Adipocyte (in vitro differentiated cells): ENCODE results near the gene CRHR2.

Experiments used
- DNase-seq: peaks from one replicate; pipeline ENCODE4 v3.0.0-alpha.2; 2015; ENCODE audit warnings: low read depth
- H3K27me3 ChIP-seq: replicated peaks from 2 replicates; pipeline ENCODE4 v1.7.0; 2013; ENCODE audit warnings: mild to moderate bottlenecking, low read length, moderate library complexity; ENCODE audit not compliant: control insufficient read depth, insufficient read depth
- H3K36me3 ChIP-seq: 2 replicates; pipeline ENCODE4 v1.7.0; 2013; ENCODE audit warnings: low read length, mild to moderate bottlenecking, moderate library complexity; ENCODE audit not compliant: control insufficient read depth, insufficient read depth, severe bottlenecking
- H3K4me1 ChIP-seq: 2 replicates; pipeline ENCODE4 v1.7.0; 2013; ENCODE audit warnings: mild to moderate bottlenecking, low read length, moderate library complexity; ENCODE audit not compliant: control insufficient read depth, insufficient read depth
- H3K4me3 ChIP-seq: 2 replicates; pipeline ENCODE4 v1.7.0; 2013; ENCODE audit warnings: mild to moderate bottlenecking, low read length, moderate library complexity
- H3K9ac ChIP-seq: 2 replicates; pipeline ENCODE4 v1.7.0; 2013; ENCODE audit warnings: mild to moderate bottlenecking, low read length, moderate library complexity
- H3K9me3 ChIP-seq: 2 replicates; pipeline ENCODE4 v1.7.0; 2013; ENCODE audit warnings: mild to moderate bottlenecking, low read length, moderate library complexity; ENCODE audit not compliant: control insufficient read depth

Gene CRHR2

DNA sequence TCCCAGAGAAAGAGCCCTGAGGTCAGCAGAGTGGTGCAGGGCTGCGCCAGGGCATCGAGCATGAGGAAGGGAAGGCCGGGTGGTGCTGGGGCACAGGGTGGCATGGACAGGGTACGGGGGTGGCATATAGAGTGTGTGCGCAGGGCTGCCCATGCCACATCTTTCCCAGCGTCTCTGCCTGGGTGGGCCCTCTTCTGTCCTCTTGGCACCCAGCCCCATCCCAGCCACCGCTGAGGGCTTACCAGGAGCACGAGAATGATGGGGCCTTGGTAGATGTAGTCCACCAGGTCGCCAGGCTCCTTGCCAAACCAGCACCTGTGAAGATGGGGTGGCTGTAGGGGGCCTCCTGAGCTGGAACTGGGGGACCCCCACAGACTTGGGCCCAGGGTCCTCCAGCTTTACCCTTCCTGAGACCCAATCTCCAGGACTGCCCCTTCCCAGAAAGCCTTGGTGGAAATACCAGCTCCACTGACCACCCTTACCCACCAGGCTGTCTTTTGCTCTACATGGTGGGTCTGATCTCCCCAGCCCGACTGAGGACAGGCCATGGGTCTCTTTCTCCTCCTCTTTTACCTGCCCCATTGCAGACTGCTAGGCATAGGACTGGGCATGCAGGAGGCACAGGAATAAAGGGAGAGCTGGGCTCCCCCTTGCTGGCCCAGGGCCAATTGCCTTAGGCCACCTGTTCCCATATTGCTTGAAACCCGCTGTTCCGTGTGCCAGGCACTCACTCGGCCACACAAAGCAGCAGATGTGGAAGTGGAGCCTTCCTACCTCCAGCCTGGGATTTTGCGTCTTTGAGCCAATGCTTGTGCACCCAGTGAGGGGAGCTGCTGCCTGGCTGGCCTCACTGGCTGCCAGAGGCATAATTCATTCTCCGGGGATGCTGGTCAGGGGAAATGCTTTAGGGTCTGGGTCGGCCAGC, 21.7 kb downstream of the CRHR2 start:
- Histone ChIP-seq H3K36me3 (no peaks in the 10 kb centered on the region), H3K27me3 (peaks cover 51% of the 10 kb centered on the region), H3K4me1 (no peaks in the 10 kb centered on the region), H3K9ac (no peak overlapping the region), H3K9me3 (no peaks in the 10 kb centered on the region), H3K4me3 (no peak overlapping the region)
- no peak for DNase-seq

DNA sequence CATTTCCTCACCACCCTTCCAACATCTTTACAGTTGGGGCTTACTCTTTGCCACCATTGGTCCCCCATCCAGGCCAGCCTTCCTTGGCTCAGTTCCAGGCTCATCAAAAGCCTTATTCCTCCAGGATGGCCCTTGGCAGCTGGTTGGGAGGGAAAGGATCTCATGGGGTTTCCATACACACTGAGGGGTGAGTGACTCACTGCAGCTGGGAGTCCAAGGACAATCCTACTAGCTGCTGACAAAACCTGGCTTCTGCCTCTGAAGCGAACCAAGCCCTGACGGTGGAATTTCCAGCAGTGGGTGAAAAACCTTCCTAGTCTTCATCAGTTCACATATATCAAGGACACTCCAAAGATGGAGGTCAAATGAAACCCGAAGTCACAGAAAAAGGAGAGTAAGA, 22.9 kb downstream of the CRHR2 start:
- no peaks in the 10 kb centered on the region for H3K4me1 ChIP-seq
- H3K36me3 ChIP-seq = no peaks in the 10 kb centered on the region
- no peak for DNase-seq
- no peak overlapping the region for H3K9ac ChIP-seq
- no peak overlapping the region for H3K4me3 ChIP-seq
- no peaks in the 10 kb centered on the region for H3K9me3 ChIP-seq
- peaks cover 40% of the 10 kb centered on the region for H3K27me3 ChIP-seq

DNA sequence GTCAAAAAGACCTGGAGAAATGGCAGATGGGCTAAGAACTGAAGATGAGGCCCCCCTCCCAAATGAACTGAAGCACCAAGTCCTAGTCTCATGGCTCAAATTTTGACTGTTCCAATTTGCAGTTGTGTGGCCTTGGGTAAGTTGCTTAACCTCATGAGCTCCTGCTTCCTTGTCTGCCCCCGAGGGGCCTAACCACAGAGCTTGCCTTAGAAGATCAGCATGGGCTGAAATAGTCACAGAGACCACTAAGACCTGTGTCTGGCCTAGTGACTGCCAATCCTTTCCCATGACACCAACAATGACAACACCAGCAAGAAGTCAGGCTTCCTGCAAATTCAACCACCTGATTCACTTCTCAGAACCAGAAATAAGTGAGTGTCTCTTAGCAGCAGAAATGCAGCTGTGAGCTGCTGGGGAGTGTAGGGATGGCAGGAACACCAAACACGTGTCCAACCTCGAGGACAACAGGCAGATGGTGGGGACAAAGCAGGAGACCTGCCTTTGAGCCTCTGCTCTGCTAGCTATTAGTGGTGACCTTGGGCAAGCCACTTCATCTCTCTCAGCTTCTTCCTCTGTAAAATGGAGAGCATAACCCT, 23.7 kb downstream of the CRHR2 start:
- Histone ChIP-seq H3K4me1 (no peaks in the 10 kb centered on the region), H3K9ac (no peak overlapping the region), H3K4me3 (no peak overlapping the region), H3K9me3 (no peaks in the 10 kb centered on the region), H3K36me3 (no peaks in the 10 kb centered on the region), H3K27me3 (peaks cover 32% of the 10 kb centered on the region)
- DNase-seq = no peak

DNA sequence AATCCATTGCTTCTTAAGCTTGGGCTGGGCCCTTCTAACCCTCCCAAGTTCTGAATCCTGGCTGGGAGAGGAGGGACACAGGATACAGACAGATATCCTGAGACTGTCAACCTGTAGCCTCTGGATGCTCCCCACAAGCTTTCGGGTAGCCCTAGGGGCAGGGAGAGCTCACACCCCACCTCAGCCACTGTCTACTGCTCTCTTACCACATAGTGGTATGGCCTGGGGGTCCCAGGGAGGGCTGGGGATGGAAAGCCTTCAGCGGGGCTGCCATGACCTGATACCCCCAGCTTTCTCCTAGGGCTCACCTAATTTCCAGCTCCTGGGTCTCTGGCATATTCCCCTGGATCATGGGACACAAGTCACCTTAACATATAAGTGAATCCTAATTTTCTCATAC, 25.1 kb downstream of the CRHR2 start:
- no peaks in the 10 kb centered on the region for H3K9me3 ChIP-seq
- no peaks in the 10 kb centered on the region for H3K4me1 ChIP-seq
- no peak for DNase-seq
- H3K36me3 ChIP-seq = no peaks in the 10 kb centered on the region
- no peak overlapping the region for H3K4me3 ChIP-seq
- H3K27me3 ChIP-seq = peaks cover 18% of the 10 kb centered on the region
- no peak overlapping the region for H3K9ac ChIP-seq

DNA sequence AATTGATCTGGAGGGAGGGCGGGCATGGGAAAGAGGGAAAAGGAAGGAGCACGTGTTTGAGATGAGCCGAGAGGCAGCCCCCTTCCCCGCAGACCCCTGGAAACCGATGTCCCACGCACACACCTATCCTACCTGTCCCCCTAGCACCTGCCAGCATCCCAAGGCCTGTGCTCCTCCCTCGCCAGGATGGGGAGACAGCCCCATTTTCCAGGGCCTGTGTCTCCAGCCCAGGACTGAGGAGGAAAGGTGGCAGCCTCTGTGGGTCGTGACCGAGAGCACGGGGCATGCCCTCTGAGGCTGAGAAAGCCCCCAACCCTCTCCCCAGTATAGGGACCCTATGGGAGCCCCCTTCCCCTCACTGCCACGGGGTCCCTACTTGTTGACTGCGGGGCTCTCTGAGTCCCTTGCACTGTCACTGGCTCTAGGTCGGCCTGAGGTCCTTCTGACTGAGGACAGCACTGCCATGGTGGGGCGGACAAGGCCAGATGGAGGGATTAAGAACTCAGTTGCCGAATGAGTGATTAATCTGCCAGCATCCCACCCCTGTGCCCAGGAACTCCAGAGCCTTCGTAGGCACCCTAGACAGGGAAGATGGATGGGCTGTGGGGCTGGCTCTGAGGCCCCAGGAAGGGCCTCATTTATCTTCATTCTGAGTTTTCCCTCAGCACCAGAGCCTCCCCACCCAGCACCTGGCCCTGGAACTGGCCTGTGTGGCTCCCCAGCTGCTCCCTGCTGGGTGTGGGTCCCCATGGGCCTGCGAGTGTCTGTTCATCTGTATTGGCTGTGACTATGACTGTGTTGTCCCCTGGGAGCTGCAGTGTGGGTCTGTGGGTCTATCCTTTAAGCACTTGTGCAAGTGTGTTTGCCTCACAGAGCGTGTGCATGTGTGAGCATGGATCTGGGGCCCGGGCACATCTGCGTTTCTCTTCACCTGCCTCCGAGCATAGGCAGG, 26.0 kb downstream of the CRHR2 start:
- Histone ChIP-seq H3K4me1 (no peaks in the 10 kb centered on the region), H3K9me3 (no peaks in the 10 kb centered on the region), H3K9ac (no peak overlapping the region), H3K4me3 (no peak overlapping the region), H3K27me3 (peaks cover 10% of the 10 kb centered on the region), H3K36me3 (no peaks in the 10 kb centered on the region)
- no peak for DNase-seq

DNA sequence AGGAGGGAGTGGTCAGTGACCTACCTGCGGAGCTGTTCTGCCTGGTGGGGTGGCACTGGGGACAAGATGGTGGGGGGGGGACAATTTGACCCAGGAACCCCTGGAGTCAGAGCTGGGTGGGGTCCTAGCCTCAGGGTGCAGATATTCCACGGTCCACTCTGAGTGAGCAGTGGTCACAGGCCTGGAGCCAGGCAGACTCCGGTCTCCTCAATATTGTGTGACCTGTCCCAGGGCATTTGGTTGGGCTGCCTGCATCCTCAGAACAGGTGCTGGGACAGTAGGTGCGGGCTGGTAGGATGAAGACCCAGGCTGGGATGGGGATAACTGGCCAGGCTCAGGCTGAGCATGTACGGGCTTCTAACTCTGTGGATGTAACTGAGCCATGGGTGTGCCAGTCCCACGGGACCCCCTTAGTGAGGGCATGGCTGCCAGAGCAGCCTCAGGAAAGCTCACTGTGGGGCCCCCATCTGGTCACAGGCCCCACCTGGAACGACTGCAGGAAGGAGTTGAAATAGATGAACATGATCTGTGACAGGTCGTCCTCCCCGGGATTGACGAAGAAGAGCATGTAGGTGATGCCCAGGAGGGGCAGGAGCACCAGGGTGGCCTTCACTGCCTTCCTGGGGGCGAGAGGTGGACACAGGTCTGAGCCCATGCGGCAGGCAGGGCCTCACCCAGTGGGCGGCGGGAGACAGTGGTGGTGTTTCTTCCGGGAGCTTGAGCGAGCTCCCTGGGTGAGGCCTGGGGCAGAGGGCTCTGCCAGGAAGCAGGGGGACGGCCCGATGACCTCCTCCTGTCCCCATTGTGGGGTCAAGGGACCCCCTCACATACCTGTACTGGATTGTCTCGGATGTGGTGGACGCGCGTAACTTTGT, 26.9 kb downstream of the CRHR2 start:
- no peak for DNase-seq
- H3K9ac ChIP-seq = no peak overlapping the region
- H3K4me3 ChIP-seq = no peak overlapping the region
- peaks cover 4% of the 10 kb centered on the region for H3K27me3 ChIP-seq
- no peaks in the 10 kb centered on the region for H3K9me3 ChIP-seq
- no peaks in the 10 kb centered on the region for H3K36me3 ChIP-seq
- no peaks in the 10 kb centered on the region for H3K4me1 ChIP-seq

DNA sequence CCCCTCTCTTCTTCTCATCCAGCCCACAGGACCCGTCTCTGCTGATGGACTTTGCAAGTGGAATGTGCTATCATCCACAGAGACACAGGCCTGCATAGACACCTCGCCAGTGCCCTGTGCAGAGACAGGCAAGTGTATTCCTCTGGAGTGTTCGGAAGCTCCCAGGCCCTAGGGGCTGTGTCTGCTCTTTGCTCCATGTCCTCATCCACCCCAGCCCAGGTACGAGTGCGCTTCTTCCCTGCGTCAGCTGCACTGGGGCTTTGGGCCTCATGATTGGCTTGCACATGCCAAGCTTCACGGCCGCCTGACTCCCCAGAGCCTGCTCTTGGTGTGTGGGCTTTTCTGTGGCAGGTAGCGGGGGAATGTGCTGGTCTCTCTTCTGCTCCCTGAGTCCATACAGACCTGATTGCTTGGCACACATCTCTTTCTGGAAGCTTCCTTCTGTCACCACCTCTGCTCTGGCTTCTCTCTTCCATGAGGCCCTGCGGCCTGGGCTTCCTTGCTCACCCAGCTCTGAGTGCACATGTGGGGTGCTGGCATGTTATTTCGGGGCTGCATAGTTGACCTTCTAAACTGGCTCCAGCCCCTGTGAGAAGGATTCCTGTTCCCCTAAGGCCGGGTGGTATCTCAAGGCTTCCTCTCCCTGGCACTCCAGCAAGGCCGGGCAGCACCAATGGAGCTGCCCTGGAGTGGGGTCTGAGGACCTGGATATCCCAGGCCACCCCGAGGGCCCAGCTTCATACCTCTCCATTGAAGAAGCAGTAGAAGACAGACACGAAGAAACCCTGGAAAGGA, 27.8 kb downstream of the CRHR2 start:
- no peak overlapping the region for H3K4me3 ChIP-seq
- H3K9me3 ChIP-seq = no peaks in the 10 kb centered on the region

DNA sequence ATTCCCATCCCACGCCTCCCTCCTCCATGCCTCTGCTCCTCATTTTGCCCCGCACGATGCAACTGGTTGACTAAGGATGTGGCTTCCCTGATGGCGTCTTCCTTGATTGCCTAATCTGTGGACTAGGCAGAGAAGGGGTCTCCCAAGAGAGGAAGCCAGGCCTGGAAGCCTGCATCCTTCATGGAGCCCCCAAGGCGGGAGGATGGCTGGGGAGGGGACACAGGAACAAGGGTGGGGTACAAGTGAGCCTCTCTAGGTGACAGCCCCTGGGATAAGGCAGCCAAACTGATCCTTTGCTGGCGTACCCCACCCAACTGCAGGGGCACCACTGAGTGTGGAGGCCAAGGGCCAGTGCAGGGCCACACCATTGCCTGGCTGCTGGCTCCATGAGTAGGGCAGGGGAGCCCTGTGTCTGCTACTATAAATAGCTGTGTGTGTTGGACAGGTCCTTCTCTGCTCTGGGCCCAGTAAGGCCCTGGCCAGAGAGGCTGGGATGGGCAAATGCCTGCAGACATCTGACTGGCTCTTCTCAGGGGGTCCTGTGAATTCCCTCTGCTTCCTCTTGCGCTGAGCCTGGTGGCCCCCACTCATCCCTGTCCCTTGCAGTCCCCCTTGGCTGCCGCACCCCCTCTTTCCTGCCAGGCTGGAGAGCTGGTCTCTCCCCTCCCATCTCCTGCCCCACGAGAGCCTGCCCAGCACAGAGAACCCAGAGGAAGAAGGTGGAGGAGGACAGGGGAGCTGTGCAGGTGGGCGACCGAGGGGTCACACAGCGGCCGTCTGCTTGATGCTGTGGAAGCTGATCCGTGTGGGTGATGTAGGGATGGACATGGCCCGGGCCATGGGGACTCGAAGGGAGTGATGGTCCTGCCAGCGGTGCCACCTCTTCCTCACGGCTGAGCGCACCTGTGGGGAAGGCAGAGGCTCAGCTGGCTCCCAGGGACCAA, 29.3 kb downstream of the CRHR2 start:
- no peaks in the 10 kb centered on the region for H3K9me3 ChIP-seq
- peaks cover 4% of the 10 kb centered on the region for H3K27me3 ChIP-seq
- H3K9ac ChIP-seq = no peak overlapping the region
- no peaks in the 10 kb centered on the region for H3K36me3 ChIP-seq
- DNase-seq = no peak
- no peak overlapping the region for H3K4me3 ChIP-seq
- no peaks in the 10 kb centered on the region for H3K4me1 ChIP-seq

More for the DNA sequence above, 27.8 kb downstream of the CRHR2 start:
- Histone ChIP-seq H3K27me3 (peaks cover 4% of the 10 kb centered on the region), H3K9ac (no peak overlapping the region), H3K4me1 (no peaks in the 10 kb centered on the region), H3K36me3 (no peaks in the 10 kb centered on the region)
- no peak for DNase-seq

DNA sequence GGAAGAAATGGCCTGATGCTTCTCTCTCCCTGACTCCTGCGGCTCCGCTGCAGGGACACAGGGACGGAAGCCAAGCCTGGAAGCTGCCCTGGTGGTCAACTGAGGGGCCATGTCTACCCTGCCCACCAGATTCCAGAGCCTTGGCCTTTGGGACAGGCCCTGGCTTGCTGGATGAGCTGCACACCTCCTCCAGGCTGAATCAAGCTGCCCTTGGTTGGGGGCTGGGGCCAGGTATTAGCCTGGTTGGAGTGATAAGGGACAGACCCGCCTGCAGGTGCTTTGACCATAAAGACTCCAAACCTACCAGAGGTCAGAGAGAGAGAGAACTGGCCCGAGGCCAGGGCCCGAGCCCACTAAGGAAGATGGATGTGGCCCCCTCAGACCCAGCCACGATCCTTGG, 30.1 kb downstream of the CRHR2 start:
- DNase-seq = no peak
- Histone ChIP-seq H3K9ac (no peak overlapping the region), H3K27me3 (no peaks in the 10 kb centered on the region), H3K4me1 (no peaks in the 10 kb centered on the region), H3K9me3 (no peaks in the 10 kb centered on the region), H3K4me3 (no peak overlapping the region), H3K36me3 (no peaks in the 10 kb centered on the region)
